Activated naive CD4-positive, alpha-beta T cell treated with Interleukin-2 at 50 U/mL for 16 hours (primary cell): ENCODE data around the gene TSPY2.
"Not testable (repeated sequence)": the region's sequence is repeated elsewhere in the genome, so short reads cannot be mapped to it uniquely, and the experiment has no call there.

Experiments used
- DNase-seq: peaks from one replicate; pipeline ENCODE4 v3.0.0-alpha.2; 2020

Gene TSPY2

GRCh38 chrY:6245923-6246322 lies at the start of gene TSPY2:
Gene TSPY2, plus strand, starts transcription at chrY:6246223. Its CDS starts 46 bp downstream, at chrY:6246269.
- DNase-seq, result not testable (repeated sequence)

DNA sequence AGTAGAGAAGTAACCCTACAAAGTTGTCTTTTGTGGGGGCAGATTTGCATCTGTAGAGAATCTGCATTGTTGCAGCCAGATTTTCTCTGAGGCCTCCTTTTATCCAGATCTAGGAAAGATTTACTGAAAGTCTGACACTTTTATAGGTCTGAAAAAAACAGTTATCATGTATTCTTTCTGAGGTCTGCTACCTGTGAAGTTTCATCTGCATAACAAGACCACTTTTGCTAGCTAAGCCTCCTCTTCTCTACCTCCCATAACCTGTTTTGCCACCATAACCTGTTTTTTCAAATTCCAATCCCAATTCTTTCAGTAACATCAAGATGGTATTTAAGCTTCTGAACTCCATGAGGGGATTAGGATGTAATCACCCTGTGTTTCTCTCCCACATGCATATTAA lies 36.5 kb upstream of the TSPY2 start:
- DNase-seq, result not testable (repeated sequence)

DNA sequence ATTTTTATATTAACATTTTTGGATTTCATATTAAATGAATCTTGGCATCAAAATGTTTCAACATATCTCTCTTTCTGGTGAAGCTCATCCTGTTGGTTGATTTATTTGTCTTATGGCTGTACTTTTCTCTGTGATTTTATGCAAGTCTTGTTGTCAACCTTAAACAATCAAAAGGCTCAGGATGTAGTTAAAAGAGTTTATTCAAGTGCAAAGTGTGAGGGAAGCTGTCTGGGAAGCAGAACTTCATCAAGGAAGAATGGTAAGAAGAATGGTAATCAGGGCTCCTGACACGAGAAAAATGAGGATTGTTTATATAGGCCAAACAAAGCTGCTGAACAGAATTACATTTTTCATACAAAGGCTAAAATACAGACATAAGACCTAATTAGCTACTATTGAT lies 29.0 kb upstream of the TSPY2 start:
- DNase-seq, result not testable (repeated sequence)

GRCh38 chrY:6269839-6270238 lies 23.8 kb downstream of the TSPY2 start:
- DNase-seq, result not testable (repeated sequence)
